A549 (cell line): ENCODE measurements around the gene RABL3. TPM values are rescaled to one million over a fixed set of nuclear protein-coding genes. Genes with fewer than 3 reads are reported as not detected.
A peak's percentile ranks its signal among the peaks of the same experiment; 100 is the strongest.
"Not testable (repeated sequence)": the region's sequence is repeated elsewhere in the genome, so short reads cannot be mapped to it uniquely, and the experiment has no call there.

Source experiments
- ATAC-seq, 2 experiments: fragments of 200-7000 bp in 1 of 2; fragments of >200 bp in 1 of 2; cut with Nextera tagmentation in 1 of 2; cut with Tn5 transposase in 1 of 2; 3 replicates each; pipeline versions ENCODE4 v1.8.0 to v1.9.1; 2018 to 2020; ENCODE audit warnings: mild to moderate bottlenecking in 1 of 2, moderate library complexity in 1 of 2
- CTCF ChIA-PET: fragments of 300-600 bp; sonication (Branson Sonifier 250); formaldehyde crosslinking; extraction: SDS; loops from one replicate; lab custom pipeline; 2021; ENCODE audit warnings: antibody characterized with exemption, inconsistent platforms; lab: Yijun Ruan, JAX
- POLR2A ChIA-PET: fragments of 350-600 bp; formaldehyde crosslinking; extraction: SDS; loops from one replicate; lab custom pipeline; 2021; ENCODE audit warnings: antibody characterized with exemption, inconsistent platforms; lab: Yijun Ruan, JAX
- DNase-seq, 2 experiments: peaks; one replicate each; pipeline versions ENCODE4 v3.0.0 to v3.0.0-alpha.2; 2011 to 2016; ENCODE audit warnings: low read depth in 1 of 2, low spot score in 1 of 2
- FAIRE-seq: peaks from 2 replicates; lab custom pipeline; 2011; peaks lifted over from hg19 to GRCh38; lab: Jason Lieb, UNC
- H3K27ac ChIP-seq, 2 experiments: fragments of >200 bp; sonication (Bioruptor Twin); formaldehyde crosslinking; 3 replicates each; pipeline ENCODE4 v1.5.1; 2016 to 2017
- H3K4me1 ChIP-seq: fragments of >200 bp; sonication (Bioruptor Twin); formaldehyde crosslinking; 3 replicates; pipeline ENCODE4 v1.6.1; 2016
- H3K4me2 ChIP-seq: fragments of >200 bp; sonication (Bioruptor Twin); formaldehyde crosslinking; 3 replicates; pipeline ENCODE4 v1.6.1; 2016
- H3K4me3 ChIP-seq: fragments of >200 bp; sonication (Bioruptor Twin); formaldehyde crosslinking; 3 replicates; pipeline ENCODE4 v1.5.1; 2016
- H3K9me3 ChIP-seq: fragments of >200 bp; sonication (Bioruptor Twin); formaldehyde crosslinking; 3 replicates; pipeline ENCODE4 v1.6.1; 2016
- BHLHE40 ChIP-seq: IDR thresholded peaks from 2 replicates; pipeline ENCODE4 v1.6.1; 2012; ENCODE audit warnings: low read depth, low read length, inconsistent platforms
- CHD4 ChIP-seq: fragments of 200-600 bp; sonication (generic); IDR thresholded peaks from 2 replicates; pipeline ENCODE4 v1.6.1; 2016; ENCODE audit warnings: antibody characterized with exemption, mild to moderate bottlenecking, borderline replicate concordance
- EHMT2 ChIP-seq: fragments of 200-600 bp; sonication (generic); IDR thresholded peaks from 2 replicates; pipeline ENCODE4 v1.6.1; 2016; ENCODE audit warnings: antibody characterized with exemption, low read depth, mild to moderate bottlenecking, moderate library complexity
- ESRRA ChIP-seq: fragments of 150-350 bp; IDR thresholded peaks from 2 replicates; pipeline ENCODE4 v1.6.1; 2014; ENCODE audit warnings: mild to moderate bottlenecking, low read length, borderline replicate concordance
- FOSB ChIP-seq: fragments of 250-450 bp; sonication (Bioruptor Pico); IDR thresholded peaks from 2 replicates; pipeline ENCODE4 v1.5.0; 2020; ENCODE audit warnings: mild to moderate bottlenecking, moderate library complexity
- HDAC2 ChIP-seq: fragments of 200-600 bp; sonication (generic); IDR thresholded peaks from 2 replicates; pipeline ENCODE4 v1.6.1; 2016
- HEYL ChIP-seq: fragments of 250-450 bp; sonication (Bioruptor Pico); IDR thresholded peaks from 2 replicates; pipeline ENCODE4 v1.8.0; 2021; ENCODE audit warnings: mild to moderate bottlenecking, moderate library complexity
- HOXA7 ChIP-seq: fragments of 250-450 bp; sonication (Bioruptor Pico); IDR thresholded peaks from 2 replicates; pipeline ENCODE4 v1.5.0; 2020; ENCODE audit warnings: mild to moderate bottlenecking, moderate library complexity
- HOXB13 ChIP-seq: fragments of 250-450 bp; sonication (Bioruptor Pico); IDR thresholded peaks from 2 replicates; pipeline ENCODE4 v1.5.0; 2020; ENCODE audit warnings: low read depth, mild to moderate bottlenecking, moderate library complexity
- POLR2A ChIP-seq: IDR thresholded peaks from 2 replicates; pipeline ENCODE4 v1.6.1; 2012; ENCODE audit warnings: mild to moderate bottlenecking, low read length
- RARB ChIP-seq: fragments of 250-450 bp; sonication (Bioruptor Pico); IDR thresholded peaks from 2 replicates; pipeline ENCODE4 v1.8.0; 2021; ENCODE audit warnings: mild to moderate bottlenecking, moderate library complexity
- RNF2 ChIP-seq: fragments of 200-600 bp; sonication (generic); IDR thresholded peaks from 2 replicates; pipeline ENCODE4 v1.6.1; 2016; ENCODE audit warnings: low read depth, mild to moderate bottlenecking, antibody characterized with exemption, moderate library complexity, borderline replicate concordance
- SREBF2 ChIP-seq: fragments of 450-650 bp; IDR thresholded peaks from 2 replicates; pipeline ENCODE4 v1.6.1; 2014; ENCODE audit warnings: mild to moderate bottlenecking, moderate library complexity
- TFCP2L1 ChIP-seq: fragments of 250-450 bp; sonication (Bioruptor Pico); IDR thresholded peaks from 2 replicates; pipeline ENCODE4 v1.5.0; 2021; ENCODE audit warnings: mild to moderate bottlenecking
- ZC3H11A ChIP-seq: fragments of 450-650 bp; IDR thresholded peaks from 2 replicates; pipeline ENCODE4 v1.6.1; 2014; ENCODE audit warnings: antibody characterized with exemption, mild to moderate bottlenecking
- ZNF302 ChIP-seq: fragments of 250-450 bp; sonication (Bioruptor Pico); IDR thresholded peaks from 2 replicates; pipeline ENCODE4 v1.9.0; 2021; ENCODE audit warnings: inconsistent platforms, mild to moderate bottlenecking, moderate library complexity
- ZSCAN20 ChIP-seq: fragments of 250-450 bp; sonication (Bioruptor Pico); IDR thresholded peaks from 2 replicates; pipeline ENCODE4 v1.8.0; 2022; ENCODE audit warnings: mild to moderate bottlenecking, moderate library complexity
- WGBS: methylation state at CpG from one replicate; pipeline ENCODE4 v1.1.6; 2017; ENCODE audit errors: missing lambda C conversion rate; 5-methylcytosine and 5-hydroxymethylcytosine counted together
- polyA plus RNA-seq, 4 experiments: library from polyadenylated mRNA; depleted of rRNA in 3 of 4; stranded (reverse); fragments of >200 nt; fragmentation: RNase III in 1 of 4; extraction: RNeasy Plus Mini Kit Qiagen cat#74134 plus additional on column Dnase treatment in 1 of 4; gene quantifications; 2 replicates in 3 of 4; 3 replicates in 1 of 4; pipeline ENCODE4 v1.2.3, GENCODE V29; 2011 to 2017
- TF ChIP-seq, protein P1 (sequence below): IDR thresholded peaks from 2 replicates; pipeline ENCODE4 v1.6.1; 2012
- TF ChIP-seq, protein P2 (sequence below): IDR thresholded peaks from 2 replicates; pipeline ENCODE4 v1.6.1; 2012; ENCODE audit warnings: low read depth, borderline replicate concordance
- TF ChIP-seq, protein P3 (sequence below): fragments of 450-650 bp; IDR thresholded peaks from 2 replicates; pipeline ENCODE4 v1.6.1; 2014; ENCODE audit warnings: antibody characterized with exemption

Gene RABL3
- polyA plus RNA-seq, 2 of the 4 experiments (the other 2 are of a cell fraction), result 14.0 to 29.0 TPM

DNA sequence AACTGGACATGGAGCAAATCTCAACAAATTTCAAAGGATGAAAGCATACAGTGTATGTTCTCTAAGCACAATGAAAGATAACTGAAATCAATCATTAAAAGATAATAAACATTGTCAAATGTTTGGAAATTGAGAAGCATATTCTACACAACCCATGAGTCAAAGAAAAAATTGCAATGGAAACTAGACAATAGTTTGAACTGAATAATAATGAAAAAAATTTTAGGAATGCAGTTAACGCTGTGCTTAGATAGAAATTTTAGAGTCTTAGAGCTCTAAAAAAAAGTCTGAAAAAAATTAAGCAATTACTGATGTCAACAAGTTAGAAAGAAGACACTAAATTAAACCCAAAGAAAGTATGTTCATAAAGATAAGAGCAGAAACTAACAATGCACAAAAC lies 15.5 kb downstream of the RABL3 start:
- Histone ChIP-seq H3K4me3 (no peak overlapping the region), H3K4me1 (no peaks in the 10 kb centered on the region), H3K9me3 (no peaks in the 10 kb centered on the region), H3K4me2 (no peak overlapping the region), H3K27ac (no peak overlapping the region)
- FAIRE-seq, result peak; percentile 32
- CTCF ChIA-PET, result no interaction called here
- no peak for ATAC-seq
- WGBS, result 84% methylated on average over 1 of the region's 1 CpG
- no peak for DNase-seq
- POLR2A ChIA-PET, result no interaction called here
- no peak for TF ChIP-seq POLR2A
- TF ChIP-seq HDAC2, result no peak

DNA sequence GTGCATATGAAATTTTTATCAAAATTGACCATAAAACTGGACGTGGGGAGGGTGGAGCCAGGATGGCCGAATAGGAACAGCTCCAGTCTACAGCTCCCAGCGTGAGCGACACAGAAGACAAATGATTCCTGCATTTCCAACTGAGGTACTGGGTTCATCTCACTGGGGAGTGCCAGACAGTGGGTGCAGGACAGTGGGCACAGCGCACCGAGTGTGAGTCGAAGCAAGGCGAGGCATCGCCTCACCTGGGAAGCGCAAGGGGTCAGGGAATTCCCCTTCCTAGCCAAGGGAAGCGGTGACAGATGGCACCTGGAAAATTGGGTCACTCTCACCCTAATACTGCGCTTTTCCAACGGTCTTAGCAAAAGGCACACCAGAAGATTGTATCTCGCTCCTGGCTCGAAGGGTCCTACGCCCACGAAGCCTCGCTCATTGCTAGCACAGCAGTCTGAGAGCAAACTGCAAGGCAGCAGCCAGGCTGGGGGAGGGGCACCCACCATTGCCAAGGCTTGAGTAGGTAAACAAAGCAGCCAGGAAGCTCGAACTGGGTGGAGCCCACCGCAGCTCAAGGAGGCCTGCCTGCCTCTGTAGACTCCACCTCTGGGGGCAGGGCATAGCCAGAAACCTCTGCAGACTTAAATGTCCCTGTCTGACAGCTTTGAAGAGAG lies 23.0 kb downstream of the RABL3 start:
- FAIRE-seq, CTCF ChIA-PET, H3K9me3 ChIP-seq, H3K4me3 ChIP-seq, H3K27ac ChIP-seq, DNase-seq, ATAC-seq, H3K4me1 ChIP-seq, POLR2A ChIA-PET: not testable (repeated sequence)
- 86% methylated on average over 19 of the region's 20 CpGs for WGBS
- H3K4me2 ChIP-seq, result peak overlapping the region; percentile 18; the same call in 1 of the 3 replicates

DNA sequence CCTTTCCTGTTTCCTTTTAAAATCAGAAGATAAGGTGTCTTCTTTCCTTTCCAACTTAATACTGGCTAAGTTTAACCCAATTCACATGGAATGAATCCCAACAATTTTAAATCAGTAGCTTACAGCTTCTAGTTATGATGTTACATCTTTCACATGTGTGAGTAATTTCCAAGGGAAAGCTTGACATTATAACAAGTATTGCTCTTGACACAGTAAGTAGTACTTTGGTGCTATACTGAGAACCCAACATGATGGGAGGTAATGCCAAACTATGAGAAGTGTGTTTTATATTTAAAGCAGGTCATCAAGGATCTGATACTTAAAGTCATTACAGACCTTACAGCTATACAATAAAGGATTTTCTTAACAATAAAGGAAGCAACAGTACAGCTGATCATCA lies 29.1 kb downstream of the RABL3 start:
- Histone ChIP-seq H3K4me2 (no peak overlapping the region), H3K4me1 (no peaks in the 10 kb centered on the region), H3K4me3 (no peak overlapping the region), H3K9me3 (no peaks in the 10 kb centered on the region), H3K27ac (no peak overlapping the region)
- ChIA-PET POLR2A (no interaction called here), CTCF (no interaction called here)
- no peak for TF ChIP-seq ZC3H11A
- DNase-seq, result no peak
- FAIRE-seq, result no peak
- no peak for ATAC-seq

DNA sequence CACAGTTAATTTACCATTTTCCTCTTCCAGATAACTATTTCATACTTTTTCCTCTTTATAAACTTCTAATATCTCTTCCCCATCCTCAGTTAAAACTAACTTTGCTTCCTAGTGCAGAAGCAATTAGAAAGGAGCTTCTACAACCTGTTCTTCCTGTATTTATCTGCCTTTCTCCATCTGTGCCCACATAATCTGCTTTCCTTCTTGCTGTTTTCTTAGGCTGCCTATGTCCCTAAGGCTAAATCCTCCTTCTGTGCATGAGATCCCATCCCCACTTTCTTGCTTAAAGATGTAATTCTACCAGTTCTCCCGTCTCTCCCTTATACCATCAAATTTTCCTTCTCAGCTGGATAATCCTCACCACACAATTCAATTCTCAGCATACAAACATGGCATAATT lies 31.9 kb downstream of the RABL3 start:
- no peak overlapping the region for H3K4me3 ChIP-seq
- no peaks in the 10 kb centered on the region for H3K9me3 ChIP-seq
- H3K4me1 ChIP-seq, result no peaks in the 10 kb centered on the region
- no peak overlapping the region for H3K4me2 ChIP-seq
- ATAC-seq (no peak), DNase-seq (no peak), FAIRE-seq (no peak)
- WGBS, result 89% methylated on average over 1 of the region's 1 CpG
- H3K27ac ChIP-seq, result no peak overlapping the region
- ChIA-PET POLR2A (no interaction called here), CTCF (interaction anchor here (1.2 to 1.5 kb wide), 2 partner anchors 13 to 88 kb away, joined by 3 to 4 read pairs; no protein-coding TSS in a partner anchor)
- no peak for TF ChIP-seq TFCP2L1
- no peak for TF ChIP-seq HOXB13 (CRISPR knock-in tag)
- TF ChIP-seq, protein P1, sequence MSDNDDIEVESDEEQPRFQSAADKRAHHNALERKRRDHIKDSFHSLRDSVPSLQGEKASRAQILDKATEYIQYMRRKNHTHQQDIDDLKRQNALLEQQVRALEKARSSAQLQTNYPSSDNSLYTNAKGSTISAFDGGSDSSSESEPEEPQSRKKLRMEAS, result no peak
- no peak for TF ChIP-seq RNF2
- TF ChIP-seq, protein P2, sequence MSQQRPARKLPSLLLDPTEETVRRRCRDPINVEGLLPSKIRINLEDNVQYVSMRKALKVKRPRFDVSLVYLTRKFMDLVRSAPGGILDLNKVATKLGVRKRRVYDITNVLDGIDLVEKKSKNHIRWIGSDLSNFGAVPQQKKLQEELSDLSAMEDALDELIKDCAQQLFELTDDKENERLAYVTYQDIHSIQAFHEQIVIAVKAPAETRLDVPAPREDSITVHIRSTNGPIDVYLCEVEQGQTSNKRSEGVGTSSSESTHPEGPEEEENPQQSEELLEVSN, result no peak
- TF ChIP-seq ESRRA, result no peak
- TF ChIP-seq HEYL (CRISPR knock-in tag), result no peak
- TF ChIP-seq ZSCAN20 (CRISPR knock-in tag), result no peak
- no peak for TF ChIP-seq EHMT2
- no peak for TF ChIP-seq CHD4
- no peak for TF ChIP-seq ZNF302 (CRISPR knock-in tag)
- TF ChIP-seq, protein P3, sequence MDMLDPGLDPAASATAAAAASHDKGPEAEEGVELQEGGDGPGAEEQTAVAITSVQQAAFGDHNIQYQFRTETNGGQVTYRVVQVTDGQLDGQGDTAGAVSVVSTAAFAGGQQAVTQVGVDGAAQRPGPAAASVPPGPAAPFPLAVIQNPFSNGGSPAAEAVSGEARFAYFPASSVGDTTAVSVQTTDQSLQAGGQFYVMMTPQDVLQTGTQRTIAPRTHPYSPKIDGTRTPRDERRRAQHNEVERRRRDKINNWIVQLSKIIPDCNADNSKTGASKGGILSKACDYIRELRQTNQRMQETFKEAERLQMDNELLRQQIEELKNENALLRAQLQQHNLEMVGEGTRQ, result no peak
- TF ChIP-seq FOSB (CRISPR knock-in tag), result no peak
- TF ChIP-seq SREBF2, result no peak
- TF ChIP-seq HOXA7 (CRISPR knock-in tag), result no peak
- TF ChIP-seq RARB (CRISPR knock-in tag), result no peak
- TF ChIP-seq BHLHE40, result no peak
